Measurements from ENCODE around the gene DHDH. TPM values are rescaled to one million over a fixed set of nuclear protein-coding genes. Genes with fewer than 3 reads are reported as not detected.

The DHDH gene
- total RNA-seq, 2 donors from 2014 or later: 0.56 TPM; not detected in 1

DNA sequence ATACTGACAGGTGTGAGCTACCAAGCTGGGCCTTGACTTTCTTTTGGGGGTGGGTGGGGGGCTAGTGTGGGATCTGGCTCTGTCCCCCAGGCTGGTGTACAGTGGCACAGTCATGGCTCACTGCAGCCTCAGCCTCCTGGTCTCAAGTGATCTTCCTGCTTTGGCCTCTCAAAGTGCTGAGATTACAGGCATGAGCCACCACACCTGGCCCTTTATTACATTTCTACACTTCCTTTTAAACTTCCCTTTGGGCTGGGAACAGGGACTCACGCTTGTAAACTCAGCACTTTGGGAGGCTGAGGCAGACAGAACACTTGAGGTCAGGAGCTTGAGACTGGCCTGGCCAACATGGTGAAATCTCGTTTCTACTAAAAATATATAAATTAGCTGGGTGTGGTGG lies 43.6 kb downstream of the DHDH start:
- DNase-seq: no peak
- intact Hi-C loops (cut with DNase I, micrococcal nuclease): no loop called here
- ATAC-seq: peak; percentile 55

DNA sequence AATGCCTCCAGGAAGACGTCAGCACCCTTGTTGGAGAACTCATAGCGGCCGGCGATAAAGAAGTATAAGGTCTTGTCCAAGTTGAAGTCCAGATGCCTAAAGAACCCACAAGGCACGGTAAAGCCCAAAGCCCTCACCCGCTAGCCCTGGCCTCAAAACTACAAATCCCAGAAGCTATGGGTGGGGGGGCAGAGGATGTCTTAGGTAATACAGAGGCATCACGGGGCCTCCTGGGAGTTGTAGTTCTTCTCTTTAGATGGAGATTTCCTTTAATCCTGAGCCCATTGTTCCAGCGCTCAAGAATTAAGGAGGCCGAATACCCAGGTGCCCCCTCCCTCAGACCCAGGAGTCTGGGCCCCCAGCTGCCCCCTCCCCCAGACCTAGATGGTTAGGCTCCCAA lies 48.8 kb downstream of the DHDH start:
- ATAC-seq: no peak
- intact Hi-C loops (cut with DNase I, micrococcal nuclease): no loop called here
- DNase-seq: no peak

DNA sequence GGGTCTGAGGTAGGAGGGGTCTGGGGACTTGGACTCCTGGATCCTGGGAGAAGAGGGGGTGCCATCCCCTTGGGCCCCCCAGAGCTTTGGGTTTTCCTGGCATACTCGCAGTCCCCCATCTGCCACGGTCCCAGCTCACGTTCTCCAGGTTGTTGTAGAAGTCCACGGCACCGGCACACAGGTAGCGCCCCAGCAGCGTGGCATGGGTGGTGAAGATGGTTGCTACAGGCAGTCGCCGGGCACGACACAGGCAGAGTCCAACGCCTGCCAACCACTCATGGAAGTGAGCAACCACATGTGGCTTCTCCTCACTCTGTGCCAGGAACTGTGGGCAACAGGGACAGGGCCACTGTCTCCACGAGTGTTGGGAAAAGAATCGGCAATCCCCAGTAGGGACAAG lies 52.2 kb downstream of the DHDH start:
- ATAC-seq (no peak), DNase-seq (no peak)
- intact Hi-C loops (cut with DNase I, micrococcal nuclease): no loop called here

DNA sequence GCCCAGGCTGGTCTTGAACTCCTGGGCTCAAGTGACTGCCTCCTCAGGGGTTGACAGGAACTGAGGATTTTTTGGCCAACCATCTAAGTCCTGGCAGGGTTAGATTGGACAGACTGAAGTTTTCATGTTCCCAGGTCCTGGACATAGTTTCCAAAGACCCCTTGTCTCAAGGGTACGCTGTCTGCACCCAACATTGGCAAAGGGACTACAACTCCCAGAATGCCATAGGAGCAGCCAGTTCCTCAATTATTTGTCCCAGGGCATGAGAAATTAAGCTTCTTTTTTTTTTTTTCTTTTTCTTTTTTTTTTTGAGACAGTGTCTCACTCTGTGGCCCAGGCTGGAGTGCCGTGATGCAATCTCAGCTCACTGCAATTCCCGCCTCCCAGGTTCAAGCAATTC lies 52.7 kb downstream of the DHDH start:
- DNase-seq (no peak), ATAC-seq (no peak)
- intact Hi-C loops (cut with DNase I, micrococcal nuclease): no loop called here

DNA sequence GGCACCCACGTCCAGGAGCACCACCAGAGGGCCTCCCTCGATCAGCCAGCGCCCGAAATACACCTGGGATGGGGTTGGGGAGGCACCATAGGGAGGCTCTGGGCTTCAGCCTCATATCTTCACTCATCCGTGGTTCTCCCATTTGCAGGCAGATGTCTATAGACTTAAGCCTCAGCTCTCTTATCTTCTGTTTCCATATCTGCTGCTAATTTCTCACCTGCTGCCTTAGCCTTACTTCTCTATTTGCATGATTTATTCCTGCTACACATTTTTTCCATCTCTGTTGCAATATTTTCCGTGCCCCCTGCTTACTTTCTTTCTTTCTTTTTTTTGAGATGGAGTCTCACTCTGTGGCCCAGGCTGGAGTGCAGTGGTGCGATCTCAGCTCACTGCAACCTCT lies 53.8 kb downstream of the DHDH start:
- intact Hi-C loops (cut with DNase I, micrococcal nuclease): no loop called here
- no peak for DNase-seq
- ATAC-seq: no peak

DNA sequence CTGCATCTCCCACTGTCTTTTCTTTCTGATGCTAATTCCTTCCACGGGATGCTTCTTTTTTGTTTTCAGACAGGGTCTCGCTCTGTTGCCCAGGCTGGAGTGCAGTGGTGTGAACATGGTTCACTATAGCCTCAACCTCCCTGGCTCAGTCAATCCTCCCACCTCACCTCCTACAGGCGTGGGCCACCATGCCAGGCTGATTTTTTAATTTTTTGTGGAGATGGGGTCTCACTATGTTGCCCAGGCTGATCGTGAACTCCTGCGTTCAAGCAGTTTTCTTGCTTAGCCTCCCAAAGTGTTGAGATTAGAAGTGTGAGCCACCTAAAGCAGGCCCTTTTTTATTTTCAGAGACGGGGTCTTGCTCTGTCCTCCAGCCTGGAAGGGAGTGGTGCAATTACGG lies 54.8 kb downstream of the DHDH start:
- no peak for ATAC-seq

DNA sequence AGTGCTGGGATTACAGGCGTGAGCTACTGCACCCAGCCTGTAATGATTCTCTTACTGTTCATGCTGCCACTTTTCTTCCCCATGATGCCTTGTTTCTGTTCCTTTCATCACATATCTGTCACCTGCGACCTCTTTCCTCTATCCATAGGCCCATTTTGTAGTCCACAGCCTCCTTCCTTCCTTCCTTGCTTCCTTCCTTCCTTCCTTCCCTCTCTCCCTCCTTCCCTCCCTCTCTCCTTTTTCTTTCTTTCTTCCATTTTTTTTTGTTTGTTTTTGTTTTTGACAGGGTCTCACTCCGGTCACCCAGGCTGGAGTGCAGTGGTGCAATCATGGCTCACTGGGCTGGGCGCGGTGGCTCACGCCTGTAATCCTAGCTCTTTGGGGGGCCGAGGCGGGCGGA lies 55.4 kb downstream of the DHDH start:
- no peak for ATAC-seq
- no peak for DNase-seq
- intact Hi-C loops (cut with DNase I, micrococcal nuclease): no loop called here

More for the DNA sequence above, 54.8 kb downstream of the DHDH start:
- intact Hi-C loops (cut with DNase I, micrococcal nuclease): no loop called here
- no peak for DNase-seq

DNA sequence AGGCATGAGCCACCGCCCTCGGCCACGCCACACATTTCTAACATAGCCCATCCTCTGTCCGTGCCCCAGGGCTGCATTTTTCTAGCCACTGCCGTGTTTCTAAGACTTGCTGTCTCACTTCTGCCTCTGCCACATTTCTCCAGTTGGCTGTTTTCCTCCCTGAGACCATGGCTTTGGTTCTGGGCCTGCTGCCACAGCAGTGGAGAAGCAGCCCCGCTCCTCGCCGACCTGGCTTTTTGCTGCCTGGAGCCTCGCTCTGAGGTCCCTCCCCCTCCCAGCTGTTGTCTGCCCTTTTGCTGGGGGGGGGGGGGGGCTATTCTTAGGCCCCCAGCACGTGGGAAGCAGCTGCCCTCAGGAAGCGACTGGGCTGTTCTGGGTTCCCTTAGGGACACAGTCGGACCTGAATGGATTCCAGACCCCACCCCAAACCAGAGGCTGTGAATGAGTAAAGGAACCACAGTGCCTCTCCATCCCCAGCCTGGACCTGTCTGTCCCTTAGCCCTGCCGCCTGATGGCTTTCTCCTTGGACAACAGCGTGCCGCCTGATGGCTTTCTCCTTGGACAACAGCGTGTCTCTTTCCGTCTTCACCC lies 56.3 kb downstream of the DHDH start:
- intact Hi-C loops (cut with DNase I, micrococcal nuclease): no loop called here
- ATAC-seq: no peak
- DNase-seq: no peak

DNA sequence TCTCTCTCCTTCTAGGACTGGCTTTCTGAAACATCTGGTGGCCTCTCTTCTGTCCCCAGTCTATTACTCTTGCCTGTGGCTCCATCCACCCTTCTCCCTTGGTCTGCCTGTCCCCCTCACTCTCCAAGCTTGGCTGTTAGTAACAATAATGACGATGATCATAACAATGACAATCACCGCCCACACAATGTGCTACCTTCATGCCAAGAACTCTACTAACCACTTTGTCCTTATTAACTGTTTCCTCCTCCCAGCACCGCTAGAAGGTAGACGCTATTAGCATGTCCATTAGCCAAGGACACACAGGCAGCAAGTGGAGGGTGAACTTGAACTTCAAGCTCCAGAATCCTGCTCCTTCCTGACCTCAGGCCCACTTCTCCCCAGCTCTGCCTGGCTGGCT lies 56.9 kb downstream of the DHDH start:
- intact Hi-C loops (cut with DNase I, micrococcal nuclease): no loop called here
- DNase-seq (no peak), ATAC-seq (no peak)

DNA sequence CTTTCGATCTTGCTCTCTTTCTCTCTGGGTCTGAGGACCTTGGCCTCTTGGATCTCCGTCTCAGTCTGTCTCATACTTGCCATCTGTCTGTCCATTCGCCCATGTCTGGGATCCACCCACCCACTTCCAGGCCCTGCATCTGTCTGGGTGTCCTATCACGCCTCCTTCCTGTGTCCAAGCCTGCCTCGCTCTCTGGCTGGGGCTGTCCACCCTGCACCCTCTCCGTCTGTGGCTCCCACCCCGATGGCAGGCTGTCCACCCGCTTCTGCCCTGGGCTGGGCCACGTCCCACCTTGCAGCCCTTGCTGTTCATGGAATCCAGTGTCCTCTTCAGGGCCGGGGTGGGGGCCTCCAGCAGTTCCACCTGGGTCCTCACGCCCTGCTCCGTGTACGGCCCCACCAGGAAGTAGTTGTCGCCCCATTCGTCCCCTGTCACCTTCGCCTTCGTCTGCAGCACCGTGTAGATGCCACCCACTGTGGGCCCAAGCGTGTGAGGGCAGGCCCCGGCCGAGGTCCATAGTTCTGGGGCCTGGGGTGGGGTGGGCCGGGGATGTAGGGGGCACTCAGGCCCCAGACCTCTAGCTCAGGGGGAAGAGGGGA lies 57.6 kb downstream of the DHDH start:
- intact Hi-C loops (cut with DNase I, micrococcal nuclease): no loop called here
- no peak for ATAC-seq
- no peak for DNase-seq

DNA sequence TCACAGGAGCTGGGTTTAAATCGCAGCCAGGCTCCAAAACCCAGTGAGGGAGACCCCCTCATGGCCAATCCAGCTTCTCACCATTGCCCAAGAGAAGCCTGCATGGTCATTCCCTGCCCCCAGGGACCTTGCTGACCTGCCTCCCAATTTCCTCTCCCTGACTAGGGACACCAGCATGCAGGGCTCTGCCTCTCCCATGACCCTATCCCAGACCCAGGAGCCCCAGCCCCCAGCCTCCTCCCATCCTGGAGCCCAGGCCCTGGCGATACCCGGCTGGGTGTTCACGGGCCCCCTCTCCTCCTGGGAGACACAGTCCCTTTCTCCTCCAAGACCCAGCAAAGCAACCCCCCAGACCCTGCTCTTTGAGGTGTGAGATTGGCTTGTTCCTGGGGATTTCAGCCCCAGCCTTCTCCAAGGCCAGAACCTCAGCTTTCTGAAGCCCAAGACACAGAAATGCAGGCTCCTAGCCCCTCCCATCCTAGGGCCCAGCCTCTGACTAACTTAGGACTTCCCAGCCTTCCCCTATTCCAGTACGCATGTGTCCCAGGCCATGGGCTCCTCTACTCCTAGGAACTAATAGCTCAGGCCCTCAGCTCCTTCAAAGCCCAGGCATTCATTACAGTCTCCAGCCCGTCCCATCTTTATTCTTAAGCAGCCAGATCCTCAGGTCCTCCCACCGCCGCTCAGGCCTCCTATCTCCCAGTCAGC lies 58.5 kb downstream of the DHDH start:
- ATAC-seq: peak; percentile 50
- intact Hi-C loops (cut with DNase I, micrococcal nuclease): no loop called here
- peak; percentile 63 to 75 for DNase-seq

DNA sequence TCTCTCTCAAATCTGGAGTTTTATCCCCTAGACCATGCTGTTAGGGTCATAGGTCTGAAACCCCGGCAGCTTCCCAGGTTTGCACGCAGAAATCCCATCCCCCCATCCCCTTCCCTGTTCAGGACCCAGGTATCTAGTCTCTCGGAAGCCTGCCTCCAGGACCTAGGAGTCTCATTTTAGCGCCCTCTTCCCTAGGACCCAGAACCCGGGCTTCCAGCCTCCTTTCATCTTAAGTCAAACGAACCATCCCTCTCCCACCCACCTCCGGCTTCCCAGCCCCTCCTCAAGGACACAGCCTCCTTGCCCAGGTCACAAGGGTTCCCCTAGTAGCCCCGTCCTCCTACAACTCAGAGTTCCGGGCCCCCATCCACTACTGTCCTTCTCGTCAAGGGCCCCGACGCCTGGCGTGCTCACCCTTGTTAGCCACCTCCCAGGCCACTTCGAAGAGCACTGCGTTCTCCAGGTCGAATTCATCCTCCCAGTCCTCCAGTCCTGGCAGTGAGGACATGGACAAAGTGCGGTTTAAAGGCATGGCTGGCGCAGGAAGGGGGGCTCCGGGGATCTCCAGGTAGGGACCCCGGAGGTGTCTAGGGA lies 59.2 kb downstream of the DHDH start:
- ATAC-seq (peak; percentile 17), DNase-seq (peak in 1 of 2 donors; percentile 47)
- intact Hi-C loops (cut with DNase I, micrococcal nuclease): no loop called here

DNA sequence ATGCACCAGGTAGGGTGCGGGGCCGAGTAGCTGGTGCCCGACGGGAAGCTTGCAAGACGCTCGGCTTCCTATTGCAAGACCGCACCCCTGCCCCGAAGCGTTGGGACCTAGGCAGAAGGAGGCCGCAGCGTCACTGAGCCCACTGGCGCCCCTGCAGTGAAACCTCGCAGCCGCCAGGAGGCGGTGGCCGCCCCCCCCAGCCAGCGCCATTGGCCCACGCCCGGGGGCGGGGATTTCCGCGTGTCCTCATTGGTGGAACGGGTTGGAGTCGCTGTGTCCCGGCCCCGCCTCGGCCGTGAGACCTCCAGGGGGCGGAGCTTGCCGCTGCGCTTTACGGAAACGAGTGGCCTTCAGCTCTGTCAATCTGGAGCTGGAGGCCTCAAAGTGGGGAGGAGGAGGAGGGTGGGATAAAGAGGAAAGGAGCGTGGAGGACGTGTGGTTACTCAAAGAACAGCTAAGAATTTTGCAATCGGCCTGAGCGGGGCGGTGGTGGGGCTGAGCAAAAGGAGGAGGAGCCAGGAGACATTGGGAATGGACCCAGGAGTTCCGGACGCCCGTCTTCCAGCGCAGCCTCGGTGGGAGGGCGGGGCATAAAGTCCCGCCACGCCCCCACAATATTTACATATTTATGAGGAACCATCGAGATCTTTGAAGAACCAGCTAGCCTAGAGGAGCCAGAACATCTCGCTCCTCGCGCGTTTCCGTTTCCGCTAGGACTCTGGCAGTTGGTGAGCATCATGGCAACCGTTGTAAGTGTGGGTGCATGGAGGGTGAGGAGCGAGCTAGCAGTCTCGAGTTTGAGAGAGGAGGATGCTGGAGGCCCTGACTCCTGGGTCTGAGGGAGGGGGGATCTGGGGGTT lies 59.9 kb downstream of the DHDH start, which contains the start of the genes GYS1 and RUVBL2:
Gene GYS1, minus strand, starts transcription at position 135 of the 860 bp plus-strand sequence. CDS start 197 bp downstream, outside the sequence.
Gene RUVBL2, plus strand, starts transcription at position 713 of the 860 bp plus-strand sequence. Its CDS starts 25 bp downstream, at position 738.
- intact Hi-C loops (cut with DNase I, micrococcal nuclease): no loop called here
- peak; percentile 89 for ATAC-seq
- DNase-seq: peak; percentile 99 to 100

DNA sequence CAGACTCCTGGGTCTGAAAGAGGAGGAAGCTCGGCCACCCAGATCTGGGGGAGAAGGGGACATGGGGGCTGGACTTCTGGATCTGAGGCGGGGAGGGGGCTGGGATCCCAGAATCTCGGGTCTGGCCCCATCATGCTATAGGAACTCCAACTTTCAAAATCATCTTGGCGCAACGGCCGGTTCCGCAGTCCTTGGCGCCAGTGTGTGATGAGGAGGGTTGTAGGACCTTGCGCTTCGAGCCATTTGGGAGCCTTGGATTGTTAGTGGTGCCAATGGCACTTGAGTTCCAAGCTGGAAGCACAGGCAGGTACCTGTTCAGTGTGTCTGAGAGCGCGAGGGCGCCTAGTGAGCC lies 60.5 kb downstream of the DHDH start:
- intact Hi-C loops (cut with DNase I, micrococcal nuclease): no loop called here
- no peak for DNase-seq
- ATAC-seq: no peak

Other genes starting within 250 kb of the DHDH start
- gene FUT2, start 237.7 kb upstream of the DHDH start, total RNA-seq: 100 to 1,000 TPM in 1 of 2 donors, 10 to 100 TPM in 1; 74.3 to 147 TPM
- under 1 TPM; 0.64 to 0.67 TPM for gene MAMSTR, start 214.0 kb upstream of the DHDH start, total RNA-seq
- gene RASIP1, start 193.1 kb upstream of the DHDH start, total RNA-seq: 1 to 10 TPM; 2.7 to 2.8 TPM
- gene IZUMO1, start 186.8 kb upstream of the DHDH start, total RNA-seq: not detected
- gene FUT1, start 181.1 kb upstream of the DHDH start, total RNA-seq: under 1 TPM; 0.37 to 0.56 TPM
- not detected for gene FGF21, start 178.2 kb upstream of the DHDH start, total RNA-seq
- gene BCAT2, start 122.7 kb upstream of the DHDH start, total RNA-seq: 10 to 100 TPM; 57.5 to 78.0 TPM
- 1 to 10 TPM; 3.3 to 4.6 TPM for gene HSD17B14, start 97.2 kb upstream of the DHDH start, total RNA-seq
- 1 to 10 TPM; 4.3 to 8.6 TPM for gene PLEKHA4, start 65.1 kb upstream of the DHDH start, total RNA-seq
- gene PPP1R15A, start 61.3 kb upstream of the DHDH start, total RNA-seq: 10 to 100 TPM; 39.4 to 40.4 TPM
- not detected for gene TULP2, start 35.0 kb upstream of the DHDH start, total RNA-seq
- 100 to 1,000 TPM; 207 to 210 TPM for gene NUCB1, start 33.4 kb upstream of the DHDH start, total RNA-seq
- 100 to 1,000 TPM; 128 to 174 TPM for gene BAX, start 21.2 kb downstream of the DHDH start, total RNA-seq
- gene FTL, start 31.6 kb downstream of the DHDH start, total RNA-seq: 1,000 to 10,000 TPM in 1 of 2 donors, 100 to 1,000 TPM in 1; 931 to 1,901 TPM
- gene GYS1, start 59.6 kb downstream of the DHDH start, total RNA-seq: 10 to 100 TPM; 41.4 to 48.6 TPM
- 10 to 100 TPM; 47.9 to 56.7 TPM for gene RUVBL2, start 60.2 kb downstream of the DHDH start, total RNA-seq
- not detected for gene LHB, start 83.4 kb downstream of the DHDH start, total RNA-seq
- not detected for gene CGB3, start 90.6 kb downstream of the DHDH start, total RNA-seq
- gene CGB2, start 98.2 kb downstream of the DHDH start, total RNA-seq: not detected
- gene CGB1, start 103.2 kb downstream of the DHDH start, total RNA-seq: not detected
- gene CGB5, start 110.1 kb downstream of the DHDH start, total RNA-seq: not detected
- not detected for gene CGB8, start 115.4 kb downstream of the DHDH start, total RNA-seq
- not detected for gene CGB7, start 124.0 kb downstream of the DHDH start, total RNA-seq
- gene NTF4, start 131.1 kb downstream of the DHDH start, total RNA-seq: not detected
- not detected for gene KCNA7, start 139.0 kb downstream of the DHDH start, total RNA-seq
- gene SNRNP70, start 151.8 kb downstream of the DHDH start, total RNA-seq: 100 to 1,000 TPM; 138 to 143 TPM
- gene LIN7B, start 180.7 kb downstream of the DHDH start, total RNA-seq: 10 to 100 TPM in 1 of 2 donors, 1 to 10 TPM in 1; 8.8 to 11.4 TPM
- gene C19orf73, start 185.4 kb downstream of the DHDH start, total RNA-seq: 1 to 10 TPM; 1.8 to 2.0 TPM
- gene PPFIA3, start 185.8 kb downstream of the DHDH start, total RNA-seq: 10 to 100 TPM; 21.8 to 24.2 TPM
- gene HRC, start 221.7 kb downstream of the DHDH start, total RNA-seq: 1 to 10 TPM; 1.2 to 1.3 TPM
- gene TRPM4, start 224.1 kb downstream of the DHDH start, total RNA-seq: 100 to 1,000 TPM; 244 to 291 TPM

All from left colon (tissue), 2 donors.